Nephron progenitor cell (in vitro differentiated cells): ENCODE results near the gene DACH1.
"Not testable (repeated sequence)": the region's sequence is repeated elsewhere in the genome, so short reads cannot be mapped to it uniquely, and the experiment has no call there.

Experiments used
- DNase-seq: peaks from one replicate; pipeline ENCODE4 v3.0.0; 2021
- H3K27ac Mint-ChIP-seq: 2 replicates; pipeline ENCODE4 v1.8.0; 2021; ENCODE audit warnings: mild to moderate bottlenecking, moderate library complexity, mixed read lengths
- H3K27me3 Mint-ChIP-seq: 2 replicates; pipeline ENCODE4 v1.8.0; 2021; ENCODE audit warnings: mild to moderate bottlenecking, low read depth, mixed read lengths; ENCODE audit not compliant: poor library complexity
- H3K36me3 Mint-ChIP-seq: 2 replicates; pipeline ENCODE4 v1.8.0; 2021; ENCODE audit warnings: low read depth, mixed read lengths
- H3K4me1 Mint-ChIP-seq: 2 replicates; pipeline ENCODE4 v1.8.0; 2021; ENCODE audit warnings: mixed read lengths
- H3K4me3 Mint-ChIP-seq: 2 replicates; pipeline ENCODE4 v1.8.0; 2021; ENCODE audit warnings: mild to moderate bottlenecking, moderate library complexity, mixed read lengths
- H3K9me3 Mint-ChIP-seq: 2 replicates; pipeline ENCODE4 v1.8.0; 2021; ENCODE audit warnings: mild to moderate bottlenecking, moderate library complexity, mixed read lengths
- CTCF ChIP-seq: fragments of 200-600 bp; sonication (generic); IDR thresholded peaks from 2 replicates; pipeline ENCODE4 v1.5.0; 2021; ENCODE audit warnings: antibody characterized with exemption

The DACH1 gene

GRCh38 chr13:71851498-71852409, 15.2 kb downstream of the DACH1 start:
- peaks cover 53% of the 10 kb centered on the region for H3K4me1 Mint-ChIP-seq
- H3K4me3 Mint-ChIP-seq = peak overlapping the region; percentile 20
- H3K27ac Mint-ChIP-seq = peak overlapping the region; percentile 95

GRCh38 chr13:71842003-71842402, 25.0 kb downstream of the DACH1 start:
- H3K27ac Mint-ChIP-seq = no peak overlapping the region

More at GRCh38 chr13:71851498-71852409, 15.2 kb downstream of the DACH1 start:
- no peaks in the 10 kb centered on the region for H3K27me3 Mint-ChIP-seq
- H3K9me3 Mint-ChIP-seq = no peaks in the 10 kb centered on the region
- H3K36me3 Mint-ChIP-seq = peaks cover 58% of the 10 kb centered on the region
- TF ChIP-seq CTCF = no peak
- DNase-seq = no peak

GRCh38 chr13:71838842-71839241, 28.2 kb downstream of the DACH1 start:
- Mint-ChIP-seq H3K4me3 (no peak overlapping the region), H3K4me1 (peaks cover 26% of the 10 kb centered on the region), H3K36me3 (peaks cover 91% of the 10 kb centered on the region), H3K9me3 (peaks cover 29% of the 10 kb centered on the region), H3K27me3 (no peaks in the 10 kb centered on the region), H3K27ac (no peak overlapping the region)
- DNase-seq = no peak
- no peak for TF ChIP-seq CTCF

More at GRCh38 chr13:71842003-71842402, 25.0 kb downstream of the DACH1 start:
- H3K4me1 Mint-ChIP-seq = peaks cover 3% of the 10 kb centered on the region
- no peak overlapping the region for H3K4me3 Mint-ChIP-seq
- H3K36me3 Mint-ChIP-seq = peaks cover 84% of the 10 kb centered on the region
- peaks cover 24% of the 10 kb centered on the region for H3K9me3 Mint-ChIP-seq
- no peak for DNase-seq
- no peak for TF ChIP-seq CTCF
- H3K27me3 Mint-ChIP-seq = no peaks in the 10 kb centered on the region

DNA sequence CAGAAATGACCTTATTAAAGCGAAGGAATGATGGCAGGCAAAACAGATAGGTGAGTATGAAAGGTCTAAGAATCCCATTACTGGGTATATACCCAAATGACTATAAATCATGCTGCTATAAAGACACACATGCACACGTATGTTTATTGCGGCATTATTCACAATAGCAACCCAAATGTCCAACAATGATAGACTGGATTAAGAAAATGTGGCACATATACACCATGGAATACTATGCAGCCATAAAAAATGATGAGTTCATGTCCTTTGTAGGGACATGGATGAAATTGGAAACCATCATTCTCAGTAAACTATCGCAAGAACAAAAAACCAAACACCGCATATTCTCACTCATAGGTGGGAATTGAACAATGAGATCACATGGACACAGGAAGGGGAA, 29.4 kb downstream of the DACH1 start:
- peaks cover 29% of the 10 kb centered on the region for H3K9me3 Mint-ChIP-seq
- H3K27ac Mint-ChIP-seq, H3K27me3 Mint-ChIP-seq, DNase-seq, H3K4me3 Mint-ChIP-seq: not testable (repeated sequence)
- H3K4me1 Mint-ChIP-seq = peaks cover 38% of the 10 kb centered on the region
- peaks cover 86% of the 10 kb centered on the region for H3K36me3 Mint-ChIP-seq

- TF ChIP-seq CTCF = no peak
- Mint-ChIP-seq H3K27me3 (no peaks in the 10 kb centered on the region), H3K27ac (peak overlapping the region; percentile 99), H3K36me3 (peaks cover 52% of the 10 kb centered on the region), H3K4me1 (peaks cover 89% of the 10 kb centered on the region), H3K4me3 (peak overlapping the region; percentile 52), H3K9me3 (peaks cover 5% of the 10 kb centered on the region)
- DNase-seq = peak; percentile 42
These were observed 35.3 kb downstream of the DACH1 start for GRCh38 chr13:71831716-71832115.

- H3K36me3 Mint-ChIP-seq = peaks cover 51% of the 10 kb centered on the region
- peak overlapping the region; percentile 16 for H3K4me3 Mint-ChIP-seq
- no peaks in the 10 kb centered on the region for H3K27me3 Mint-ChIP-seq
- peaks cover 9% of the 10 kb centered on the region for H3K9me3 Mint-ChIP-seq
- peak overlapping the region; percentile 99 for H3K27ac Mint-ChIP-seq
- H3K4me1 Mint-ChIP-seq = peaks cover 83% of the 10 kb centered on the region
- TF ChIP-seq CTCF = no peak
- no peak for DNase-seq
These were observed 36.3 kb downstream of the DACH1 start for GRCh38 chr13:71830736-71831135.
